GM18951 (cell line): ENCODE results near the gene TK2.

Experiments used
- POLR2A ChIP-seq: IDR thresholded peaks from 4 replicates; pipeline ENCODE4 v1.6.1; 2011; ENCODE audit warnings: mild to moderate bottlenecking; ENCODE audit not compliant: insufficient read length, insufficient read depth; ENCODE audit errors: extremely low read depth
- in situ Hi-C: fragments of 300-500 bp; cut with MboI; formaldehyde crosslinking; loops from one replicate; pipeline ENCODE4 v1.12.0; 2022; ENCODE audit warnings: low sequenced_read_pairs, mixed read lengths, inconsistent platforms; ENCODE audit not compliant: unreplicated experiment

Gene TK2

GRCh38 chr16:66548868-66549267, 1.1 kb downstream of the TK2 start:
- in situ Hi-C loops: no loop called here
- no peak for TF ChIP-seq POLR2A

- in situ Hi-C loops: no loop called here
- TF ChIP-seq POLR2A: no peak
Observed at GRCh38 chr16:66548068-66548467, 1.9 kb downstream of the TK2 start.

- in situ Hi-C loops: no loop called here
- TF ChIP-seq POLR2A: no peak
Observed at GRCh38 chr16:66547101-66547989, 2.6 kb downstream of the TK2 start.

GRCh38 chr16:66544016-66544757, 5.7 kb downstream of the TK2 start:
- in situ Hi-C loops: no loop called here
- no peak for TF ChIP-seq POLR2A

GRCh38 chr16:66543541-66543940, 6.4 kb downstream of the TK2 start:
- in situ Hi-C loops: no loop called here

GRCh38 chr16:66542396-66542795, 7.5 kb downstream of the TK2 start:
- in situ Hi-C loops: no loop called here
- no peak for TF ChIP-seq POLR2A

More at GRCh38 chr16:66543541-66543940, 6.4 kb downstream of the TK2 start:
- TF ChIP-seq POLR2A: no peak

GRCh38 chr16:66541388-66542355, 8.2 kb downstream of the TK2 start:
- in situ Hi-C loops: no loop called here
- no peak for TF ChIP-seq POLR2A

- TF ChIP-seq POLR2A: no peak
- in situ Hi-C loops: no loop called here
Observed at GRCh38 chr16:66539623-66540469, 10.1 kb downstream of the TK2 start.

- in situ Hi-C loops: no loop called here
Observed at GRCh38 chr16:66538910-66539309, 11.0 kb downstream of the TK2 start.

GRCh38 chr16:66537236-66537635, 12.7 kb downstream of the TK2 start:
- TF ChIP-seq POLR2A: no peak
- in situ Hi-C loops: no loop called here

More at GRCh38 chr16:66538910-66539309, 11.0 kb downstream of the TK2 start:
- TF ChIP-seq POLR2A: no peak

- no peak for TF ChIP-seq POLR2A
- in situ Hi-C loops: no loop called here
Observed at GRCh38 chr16:66536525-66536924, 13.4 kb downstream of the TK2 start.

GRCh38 chr16:66534376-66534799, 15.5 kb downstream of the TK2 start:
- no peak for TF ChIP-seq POLR2A
- in situ Hi-C loops: no loop called here
